Neural crest cell (in vitro differentiated cells): ENCODE results near the gene TEKTIP1. TPM values are rescaled to one million over a fixed set of nuclear protein-coding genes. Genes with fewer than 3 reads are reported as not detected.

Experiments used
- DNase-seq: peaks from one replicate; pipeline ENCODE4 v3.0.0; 2021; ENCODE audit warnings: low read depth, mixed read lengths, low spot score
- H3K27ac Mint-ChIP-seq: one replicate; pipeline ENCODE4 v1.8.0; 2021; ENCODE audit warnings: mild to moderate bottlenecking, mixed read lengths; ENCODE audit not compliant: unreplicated experiment
- H3K27me3 Mint-ChIP-seq: 2 replicates; pipeline ENCODE4 v1.8.0; 2021; ENCODE audit warnings: low read depth, mild to moderate bottlenecking, mixed read lengths
- H3K36me3 Mint-ChIP-seq: 2 replicates; pipeline ENCODE4 v1.8.0; 2021; ENCODE audit warnings: low read depth, mild to moderate bottlenecking, mixed read lengths
- H3K4me1 Mint-ChIP-seq: 2 replicates; pipeline ENCODE4 v1.8.0; 2021; ENCODE audit warnings: mixed read lengths
- H3K4me3 Mint-ChIP-seq: one replicate; pipeline ENCODE4 v1.8.0; 2021; ENCODE audit warnings: mild to moderate bottlenecking, mixed read lengths
- H3K9me3 Mint-ChIP-seq: 2 replicates; pipeline ENCODE4 v1.8.0; 2021; ENCODE audit warnings: mixed read lengths
- CTCF ChIP-seq: fragments of 200-600 bp; sonication (generic); conservative IDR thresholded peaks from 2 replicates; pipeline ENCODE4 v1.5.0; 2021; ENCODE audit warnings: antibody characterized with exemption, mild to moderate bottlenecking
- total RNA-seq: library from RNA; stranded (reverse); gene quantifications from 2 replicates; pipeline ENCODE4 v1.2.1, GENCODE V29; 2021

Gene TEKTIP1
- total RNA-seq, 1 donor from 2014 or later, result 2.0 TPM

DNA sequence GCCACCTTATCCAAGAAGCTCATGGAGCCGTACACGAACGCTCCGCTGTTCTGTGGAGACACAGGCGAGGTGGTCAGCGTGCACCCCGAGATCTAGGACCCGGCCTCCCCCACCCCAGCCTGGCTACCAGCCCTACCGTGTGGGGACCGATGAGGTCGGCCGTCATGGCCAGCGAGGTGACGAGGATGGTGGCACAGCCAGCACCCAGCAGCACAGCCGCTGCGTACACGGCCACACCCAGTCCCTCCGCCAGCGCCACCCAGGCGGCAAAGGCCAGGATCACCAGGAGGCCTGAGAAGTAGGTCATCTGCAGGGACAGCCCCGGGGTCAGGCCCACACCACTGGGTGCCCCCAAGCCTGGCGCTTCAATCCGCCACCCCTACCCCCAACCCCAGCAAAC, 7.1 kb downstream of the TEKTIP1 start:
- Mint-ChIP-seq H3K27me3 (peaks cover 4% of the 10 kb centered on the region), H3K4me1 (no peaks in the 10 kb centered on the region), H3K27ac (no peak overlapping the region), H3K9me3 (no peaks in the 10 kb centered on the region), H3K36me3 (no peaks in the 10 kb centered on the region), H3K4me3 (peak overlapping the region; percentile 9)
- no peak for TF ChIP-seq CTCF
- no peak for DNase-seq

GRCh38 chr19:3547301-3547731, 8.3 kb downstream of the TEKTIP1 start:
- Mint-ChIP-seq H3K4me1 (no peaks in the 10 kb centered on the region), H3K36me3 (no peaks in the 10 kb centered on the region), H3K4me3 (no peak overlapping the region), H3K9me3 (no peaks in the 10 kb centered on the region), H3K27me3 (peaks cover 4% of the 10 kb centered on the region), H3K27ac (no peak overlapping the region)
- DNase-seq, result no peak
- TF ChIP-seq CTCF, result peak; percentile 62

- no peaks in the 10 kb centered on the region for H3K4me1 Mint-ChIP-seq
- DNase-seq, result no peak
- no peaks in the 10 kb centered on the region for H3K36me3 Mint-ChIP-seq
- H3K27ac Mint-ChIP-seq, result no peak overlapping the region
- H3K4me3 Mint-ChIP-seq, result no peak overlapping the region
- H3K27me3 Mint-ChIP-seq, result peaks cover 4% of the 10 kb centered on the region
- TF ChIP-seq CTCF, result no peak
- H3K9me3 Mint-ChIP-seq, result no peaks in the 10 kb centered on the region
Observed at GRCh38 chr19:3547767-3548282, 8.9 kb downstream of the TEKTIP1 start.

DNA sequence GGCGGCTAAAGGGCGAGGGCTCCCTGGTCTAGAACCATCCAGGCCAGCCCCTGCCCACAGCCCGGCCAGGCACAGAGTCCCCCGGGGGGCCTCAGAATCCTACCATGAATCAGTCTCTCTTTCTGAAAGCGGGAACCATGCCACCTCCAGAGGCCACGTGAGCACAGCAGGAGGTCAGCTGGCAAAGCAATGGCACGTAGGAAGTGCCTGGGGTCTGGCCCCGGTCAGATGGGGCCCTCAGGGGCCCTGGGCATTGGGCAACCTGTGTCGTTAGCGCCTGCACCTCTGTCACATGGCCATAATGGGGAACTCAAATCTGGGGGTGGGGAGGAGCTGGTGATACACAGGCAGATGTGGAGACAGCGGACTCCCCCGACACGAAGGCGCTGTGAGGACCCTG, 9.6 kb downstream of the TEKTIP1 start:
- no peak for TF ChIP-seq CTCF
- H3K4me3 Mint-ChIP-seq, result peak overlapping the region; percentile 12
- peaks cover 4% of the 10 kb centered on the region for H3K27me3 Mint-ChIP-seq
- H3K27ac Mint-ChIP-seq, result no peak overlapping the region
- no peaks in the 10 kb centered on the region for H3K9me3 Mint-ChIP-seq
- no peaks in the 10 kb centered on the region for H3K4me1 Mint-ChIP-seq
- no peaks in the 10 kb centered on the region for H3K36me3 Mint-ChIP-seq
- no peak for DNase-seq

- no peak overlapping the region for H3K27ac Mint-ChIP-seq
- peaks cover 4% of the 10 kb centered on the region for H3K4me1 Mint-ChIP-seq
- H3K9me3 Mint-ChIP-seq, result no peaks in the 10 kb centered on the region
- H3K27me3 Mint-ChIP-seq, result peaks cover 4% of the 10 kb centered on the region
- TF ChIP-seq CTCF, result no peak
- H3K4me3 Mint-ChIP-seq, result no peak overlapping the region
- DNase-seq, result no peak
- H3K36me3 Mint-ChIP-seq, result no peaks in the 10 kb centered on the region
Observed at GRCh38 chr19:3549816-3550215, 10.8 kb downstream of the TEKTIP1 start.
